Natural killer cell (primary cell): ENCODE measurements around the gene MFGE8. TPM values are rescaled to one million over a fixed set of nuclear protein-coding genes. Genes with fewer than 3 reads are reported as not detected.

ENCODE experiments used
- ATAC-seq, 3 donors: fragments of 150-1000 bp in 2 of 3; fragments of 200-7000 bp in 1 of 3; cut with Tn5 transposase; 1 replicate in 1 of 3; 2 replicates in 2 of 3; pipeline ENCODE4 v1.10.0; 2021; ENCODE audit warnings: mild to moderate bottlenecking in 2 of 3, moderate library complexity in 2 of 3
- DNase-seq, 2 donors: peaks; one replicate each; pipeline versions ENCODE4 v3.0.0 to v3.0.0-alpha.2; 2013 to 2021; ENCODE audit warnings: mixed read lengths in 1 of 2
- H3K27ac ChIP-seq: one replicate; pipeline ENCODE4 v1.5.1; 2013; ENCODE audit warnings: mild to moderate bottlenecking, low read length
- H3K27me3 ChIP-seq: one replicate; pipeline ENCODE4 v1.6.1; 2013; ENCODE audit warnings: low read length; ENCODE audit not compliant: control insufficient read depth, insufficient read depth
- H3K36me3 ChIP-seq: one replicate; pipeline ENCODE4 v1.6.1; 2013; ENCODE audit warnings: low read length; ENCODE audit not compliant: control insufficient read depth, insufficient read depth
- H3K4me1 ChIP-seq: one replicate; pipeline ENCODE4 v1.6.1; 2013; ENCODE audit warnings: low read length; ENCODE audit not compliant: control insufficient read depth, insufficient read depth
- H3K4me3 ChIP-seq: one replicate; pipeline ENCODE4 v1.5.1; 2013; ENCODE audit warnings: low read length
- H3K9me3 ChIP-seq: one replicate; pipeline ENCODE4 v1.6.1; 2013; ENCODE audit warnings: low read length; ENCODE audit not compliant: control insufficient read depth, insufficient read depth
- H3K27ac Mint-ChIP-seq, 2 donors: one replicate each; pipeline ENCODE4 v1.8.0; 2022; ENCODE audit warnings: mild to moderate bottlenecking in 2 of 2, mixed read lengths in 2 of 2, moderate library complexity in 1 of 2
- H3K27me3 Mint-ChIP-seq, 2 donors: one replicate each; pipeline ENCODE4 v1.8.0; 2022; ENCODE audit warnings: low read depth in 2 of 2, mixed read lengths in 2 of 2
- H3K36me3 Mint-ChIP-seq: one replicate; pipeline ENCODE4 v1.8.0; 2022; ENCODE audit warnings: mixed read lengths
- H3K4me1 Mint-ChIP-seq, 2 donors: one replicate each; pipeline ENCODE4 v1.8.0; 2022; ENCODE audit warnings: mixed read lengths in 2 of 2
- H3K4me3 Mint-ChIP-seq: one replicate; pipeline ENCODE4 v1.8.0; 2022; ENCODE audit warnings: mild to moderate bottlenecking, moderate library complexity, mixed read lengths
- H3K9me3 Mint-ChIP-seq, 2 donors: one replicate each; pipeline ENCODE4 v1.8.0; 2022; ENCODE audit warnings: mixed read lengths in 2 of 2
- CTCF ChIP-seq: fragments of 200-600 bp; IDR thresholded peaks from one replicate; pipeline ENCODE4 v1.8.0; 2022; ENCODE audit warnings: antibody characterized with exemption
- WGBS: methylation state at CpG from one replicate; pipeline ENCODE4 v1.1.7; 2013; ENCODE audit warnings: missing lambda C conversion rate; ENCODE audit not compliant: insufficient coverage; 5-methylcytosine and 5-hydroxymethylcytosine counted together
- intact Hi-C: fragments of 100-400 bp; cut with micrococcal nuclease; formaldehyde crosslinking; loops from one replicate; pipeline ENCODE4 v1.14.2; 2022
- total RNA-seq, 4 donors: library from RNA; stranded (reverse); fragments of 120-200 nt in 1 of 4; gene quantifications; one replicate each; pipeline versions ENCODE4 v1.2.3 to v1.2.4, GENCODE V29; 2013 to 2022

MFGE8 gene
- 100 to 1,000 TPM in 1 of 3 donors, 10 to 100 TPM in 2; 39.0 to 110 (median 72.5) TPM for total RNA-seq
- total RNA-seq (2013): 15.6 TPM

GRCh38 chr15:88913017-88913849, at the start of gene MFGE8:
MFGE8 (minus strand) TSS chr15:88913379; CDS start chr15:88913319, 60 bp downstream.
- Histone ChIP-seq H3K4me1 (peaks cover 13% of the 10 kb centered on the region), H3K4me3 (peak within 1 kb of the TSS; percentile 70), H3K27ac (peak within 1 kb of the TSS; percentile 19), H3K36me3 (no peaks in the 10 kb centered on the region), H3K27me3 (no peaks in the 10 kb centered on the region), H3K9me3 (no peaks in the 10 kb centered on the region)
- ATAC-seq (peak; percentile 85 to 91 (median 90)), DNase-seq (peak; percentile 58 to 75)
- H3K27me3 Mint-ChIP-seq: peaks cover 4 to 5% of the 10 kb centered on the region in 2 donors
- under 1% methylated on average over 65 of the region's 67 CpGs for WGBS
- H3K4me1 Mint-ChIP-seq: peaks cover 12 to 24% of the 10 kb centered on the region in 2 donors
- H3K27ac Mint-ChIP-seq: peak within 1 kb of the TSS; percentile 70 to 91
- intact Hi-C loops: no loop called here
- no peaks in the 10 kb centered on the region for H3K9me3 Mint-ChIP-seq
- no peaks in the 10 kb centered on the region for H3K36me3 Mint-ChIP-seq
- peak within 1 kb of the TSS; percentile 96 for H3K4me3 Mint-ChIP-seq
- no peak for TF ChIP-seq CTCF

GRCh38 chr15:88959445-88959844, 46.3 kb upstream of the MFGE8 start:
- Mint-ChIP-seq H3K4me1 (no peaks in the 10 kb centered on the region), H3K27ac (no peak overlapping the region), H3K27me3 (peaks cover 0 to 3% of the 10 kb centered on the region in 2 donors), H3K4me3 (no peak overlapping the region), H3K9me3 (no peaks in the 10 kb centered on the region), H3K36me3 (no peaks in the 10 kb centered on the region)
- Histone ChIP-seq H3K4me1 (no peaks in the 10 kb centered on the region), H3K36me3 (no peaks in the 10 kb centered on the region), H3K27me3 (no peaks in the 10 kb centered on the region), H3K4me3 (no peak overlapping the region), H3K27ac (no peak overlapping the region), H3K9me3 (no peaks in the 10 kb centered on the region)
- WGBS: 82% methylated on average over 3 of the region's 3 CpGs
- TF ChIP-seq CTCF: no peak
- ATAC-seq (no peak), DNase-seq (no peak)
- intact Hi-C loops: no loop called here

GRCh38 chr15:88956906-88957305, 43.7 kb upstream of the MFGE8 start:
- intact Hi-C loops: no loop called here
- 91% methylated on average over 1 of the region's 1 CpG for WGBS
- DNase-seq: no peak
- Histone ChIP-seq H3K4me1 (no peaks in the 10 kb centered on the region), H3K27me3 (no peaks in the 10 kb centered on the region), H3K4me3 (no peak overlapping the region), H3K36me3 (no peaks in the 10 kb centered on the region), H3K27ac (no peak overlapping the region), H3K9me3 (no peaks in the 10 kb centered on the region)
- Mint-ChIP-seq H3K27ac (no peak overlapping the region), H3K27me3 (peaks cover 0 to 3% of the 10 kb centered on the region in 2 donors), H3K4me3 (no peak overlapping the region), H3K4me1 (no peaks in the 10 kb centered on the region), H3K36me3 (no peaks in the 10 kb centered on the region), H3K9me3 (no peaks in the 10 kb centered on the region)
- TF ChIP-seq CTCF: no peak
- ATAC-seq: no peak
